Neural cell (in vitro differentiated cells): ENCODE measurements around the gene FA2H. TPM values are rescaled to one million over a fixed set of nuclear protein-coding genes. Genes with fewer than 3 reads are reported as not detected.

Experiments used
- H2AFZ ChIP-seq: fragments of 200-600, 300-800 bp; sonication (generic), shearing (Covaris generic); 2 replicates; pipeline ENCODE4 v1.6.0; 2014; ENCODE audit warnings: low read depth, mild to moderate bottlenecking, antibody characterized with exemption, low read length, moderate library complexity
- H3F3A ChIP-seq: fragments of 200-600 bp; shearing (Covaris generic); 2 replicates; pipeline ENCODE4 v1.6.1; 2016; ENCODE audit warnings: mild to moderate bottlenecking, moderate library complexity, mixed read lengths, antibody characterized with exemption, low read length; ENCODE audit not compliant: insufficient read depth, poor library complexity, severe bottlenecking
- H3K27ac ChIP-seq: fragments of 200-600, 300-800 bp; sonication (generic), shearing (Covaris generic); 2 replicates; pipeline ENCODE4 v1.5.1; 2014; ENCODE audit warnings: mild to moderate bottlenecking, low read length, moderate library complexity
- H3K27me3 ChIP-seq: fragments of 300-800, 200-600 bp; sonication (generic), shearing (Covaris generic); 2 replicates; pipeline ENCODE4 v1.6.0; 2014; ENCODE audit warnings: mild to moderate bottlenecking, low read depth, low read length, moderate library complexity; ENCODE audit not compliant: insufficient read depth
- H3K36me3 ChIP-seq: fragments of 300-800, 200-600 bp; sonication (generic), shearing (Covaris generic); 2 replicates; pipeline ENCODE4 v1.5.1; 2014; ENCODE audit warnings: mild to moderate bottlenecking, antibody characterized with exemption, low read length, moderate library complexity; ENCODE audit not compliant: insufficient read depth
- H3K4me2 ChIP-seq: fragments of 300-800, 200-600 bp; sonication (generic), shearing (Covaris generic); 2 replicates; pipeline ENCODE4 v1.6.0; 2014; ENCODE audit warnings: mild to moderate bottlenecking, low read length
- H3K4me3 ChIP-seq: fragments of 300-800, 200-600 bp; sonication (generic), shearing (Covaris generic); 2 replicates; pipeline ENCODE4 v1.5.1; 2014; ENCODE audit warnings: mild to moderate bottlenecking, low read length, moderate library complexity
- H3K79me2 ChIP-seq: fragments of 200-600 bp; shearing (Covaris generic); replicated peaks from 2 replicates; pipeline ENCODE4 v1.6.0; 2014; ENCODE audit warnings: mild to moderate bottlenecking, low read length, moderate library complexity; ENCODE audit not compliant: insufficient read depth
- H3K9ac ChIP-seq: fragments of 300-800, 200-600 bp; sonication (generic), shearing (Covaris generic); 2 replicates; pipeline ENCODE4 v1.6.1; 2016; ENCODE audit warnings: mild to moderate bottlenecking, low read length, mixed read lengths
- H3K9me2 ChIP-seq: fragments of 200-600 bp; shearing (Covaris generic); 2 replicates; pipeline ENCODE4 v1.6.1; 2016; ENCODE audit warnings: mild to moderate bottlenecking, low read length, mixed read lengths; ENCODE audit not compliant: insufficient read depth
- H3K9me3 ChIP-seq: fragments of 200-600, 300-800 bp; sonication (generic), shearing (Covaris generic); 2 replicates; pipeline ENCODE4 v1.6.1; 2016; ENCODE audit warnings: mild to moderate bottlenecking, mixed run types, low read length, moderate library complexity, mixed read lengths
- H4K20me1 ChIP-seq: fragments of 200-600 bp; shearing (Covaris generic); 2 replicates; pipeline ENCODE4 v1.6.1; 2016; ENCODE audit warnings: mild to moderate bottlenecking, mixed run types; ENCODE audit not compliant: insufficient read depth
- CTCF ChIP-seq: fragments of 450-650 bp; IDR thresholded peaks from 2 replicates; pipeline ENCODE4 v1.5.1; 2014; ENCODE audit warnings: antibody characterized with exemption, mild to moderate bottlenecking, moderate library complexity; ENCODE audit not compliant: poor library complexity, severe bottlenecking
- EP300 ChIP-seq: fragments of 450-650 bp; conservative IDR thresholded peaks from 2 replicates; pipeline ENCODE4 v1.6.1; 2014; ENCODE audit warnings: antibody characterized with exemption, mild to moderate bottlenecking, moderate library complexity; ENCODE audit not compliant: poor library complexity, severe bottlenecking
- EZH2 ChIP-seq: fragments of 200-600, 300-800 bp; shearing (Covaris generic), sonication (generic); IDR thresholded peaks from 2 replicates; pipeline ENCODE4 v1.6.1; 2014; ENCODE audit warnings: antibody characterized with exemption, low read length, borderline replicate concordance, mild to moderate bottlenecking; ENCODE audit not compliant: insufficient read depth, poor library complexity, severe bottlenecking
- MXI1 ChIP-seq: fragments of 450-650 bp; conservative IDR thresholded peaks from 2 replicates; pipeline ENCODE4 v1.6.1; 2014; ENCODE audit warnings: antibody characterized with exemption, mild to moderate bottlenecking; ENCODE audit not compliant: poor library complexity, severe bottlenecking
- POLR2AphosphoS5 ChIP-seq: IDR thresholded peaks from 2 replicates; pipeline ENCODE4 v1.6.1; 2012
- RAD21 ChIP-seq: fragments of 450-650 bp; conservative IDR thresholded peaks from 2 replicates; pipeline ENCODE4 v1.6.1; 2014; ENCODE audit warnings: antibody characterized with exemption, mild to moderate bottlenecking, moderate library complexity
- REST ChIP-seq: IDR thresholded peaks from 2 replicates; pipeline ENCODE4 v1.6.1; 2012; ENCODE audit warnings: borderline replicate concordance
- SMC3 ChIP-seq: fragments of 450-650 bp; conservative IDR thresholded peaks from 2 replicates; pipeline ENCODE4 v1.6.1; 2014; ENCODE audit warnings: antibody characterized with exemption, mild to moderate bottlenecking, moderate library complexity; ENCODE audit not compliant: poor library complexity
- TAF1 ChIP-seq: IDR thresholded peaks from 2 replicates; pipeline ENCODE4 v1.6.1; 2012; ENCODE audit warnings: low read depth
- polyA plus RNA-seq: library from polyadenylated mRNA; depleted of rRNA; stranded (reverse); fragments of >200 nt; gene quantifications from 2 replicates; pipeline ENCODE4 v1.2.3, GENCODE V29; 2014

The FA2H gene
- polyA plus RNA-seq, 1 donor from 2014 or later = not detected

- Histone ChIP-seq H3K9me2 (no peaks in the 10 kb centered on the region), H3K27ac (no peak within 1 kb of the TSS), H3K4me2 (no peak within 1 kb of the TSS), H3K9me3 (no peaks in the 10 kb centered on the region), H4K20me1 (no peaks in the 10 kb centered on the region), H3K36me3 (no peaks in the 10 kb centered on the region), H3K79me2 (no peaks in the 10 kb centered on the region), H3F3A (no peaks in the 10 kb centered on the region), H3K27me3 (peaks cover 16% of the 10 kb centered on the region), H2AFZ (no peak within 1 kb of the TSS), H3K4me3 (peak within 1 kb of the TSS; percentile 21), H3K9ac (no peak within 1 kb of the TSS)
- TF ChIP-seq REST (no peak), MXI1 (no peak), RAD21 (no peak), POLR2AphosphoS5 (no peak), CTCF (no peak), TAF1 (no peak), EZH2 (no peak), SMC3 (no peak), EP300 (no peak)
These were observed 74.0 kb downstream of the FA2H start, which contains the start of gene MLKL for GRCh38 chr16:74700438-74701225. MLKL (minus strand) TSS chr16:74700862; CDS start chr16:74695757, 5,105 bp downstream.

GRCh38 chr16:74700116-74700437 lies 74.5 kb downstream of the FA2H start:
- Histone ChIP-seq H3F3A (no peaks in the 10 kb centered on the region), H3K27ac (no peak overlapping the region), H2AFZ (no peak overlapping the region), H3K79me2 (no peaks in the 10 kb centered on the region), H3K36me3 (no peaks in the 10 kb centered on the region), H3K9me3 (no peaks in the 10 kb centered on the region), H3K27me3 (peaks cover 16% of the 10 kb centered on the region), H4K20me1 (no peaks in the 10 kb centered on the region), H3K9me2 (no peaks in the 10 kb centered on the region), H3K4me2 (no peak overlapping the region), H3K4me3 (peak overlapping the region; percentile 21), H3K9ac (no peak overlapping the region)
- TF ChIP-seq RAD21 (no peak), REST (no peak), POLR2AphosphoS5 (no peak), EP300 (no peak), SMC3 (no peak), MXI1 (no peak), CTCF (no peak), EZH2 (no peak), TAF1 (no peak)
